Spleen (tissue), 7 donors: ENCODE data around the gene PACSIN3.

Source experiments
- CTCF ChIP-seq, 11 experiments: fragments of 200-600 bp in 7 of 11; fragments of 450-650 bp in 4 of 11; sonication (generic) in 4 of 11; IDR thresholded peaks in 8 of 11; conservative IDR thresholded peaks in 3 of 11; 1 replicate in 7 of 11; 2 replicates in 4 of 11; pipeline versions ENCODE4 v1.4.0 to v1.8.0; 2016 to 2021; ENCODE audit warnings: antibody characterized with exemption in 11 of 11, inconsistent platforms in 4 of 11, mild to moderate bottlenecking in 1 of 11
- POLR2AphosphoS5 ChIP-seq, 3 donors: sonication (generic); formaldehyde crosslinking; IDR thresholded peaks; one replicate each; pipeline ENCODE4 v1.5.1; 2017; ENCODE audit warnings: antibody characterized with exemption in 3 of 3
- donor health status: DM: no; HTN: no; CAD: no; lungs with moderate emphysema.
- donor health status: DM: no; HTN: no; CAD: no.
- donor health status: DM: no; HTN: no; CAD: no.

- TF ChIP-seq POLR2AphosphoS5 (IDR thresholded peaks at IDR 0.05): peak; percentile 46 to 66 (median 48)
- peak; percentile 20 to 71 (median 49) for TF ChIP-seq CTCF (IDR thresholded peaks at IDR 0.05 in 8 of 11, conservative IDR thresholded peaks at IDR 0.05 in 3 of 11)
Observed at GRCh38 chr11:47161134-47161854, 24.9 kb downstream of the PACSIN3 start.
